ENCODE data around the gene TRIM44.

The TRIM44 gene

GRCh38 chr11:35671396-35672127 is 9.0 kb downstream of the TRIM44 start:
- no peak for DNase-seq (ENCODE audit: low read depth in 2 of 2)

DNA sequence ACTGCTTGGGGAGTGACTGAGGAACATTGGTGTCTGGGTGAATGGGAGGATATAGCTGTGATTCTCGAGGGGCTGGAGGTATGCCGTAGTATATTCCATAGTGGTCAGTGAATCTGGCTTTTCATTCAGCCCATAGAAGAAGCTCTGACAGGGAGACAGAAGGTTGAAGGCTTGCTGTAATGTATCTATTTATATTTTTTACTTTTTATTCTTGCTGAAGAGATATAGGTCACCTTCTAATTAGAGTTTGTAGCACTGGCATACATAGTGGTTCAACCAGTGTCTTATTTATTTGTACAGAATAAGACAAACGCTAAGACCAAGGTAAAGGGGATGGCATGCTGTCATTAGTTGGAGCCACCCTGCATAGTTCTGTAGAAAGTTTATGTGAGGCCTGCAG is 10.0 kb downstream of the TRIM44 start:
- no peak for DNase-seq (ENCODE audit: low read depth in 2 of 2)

DNA sequence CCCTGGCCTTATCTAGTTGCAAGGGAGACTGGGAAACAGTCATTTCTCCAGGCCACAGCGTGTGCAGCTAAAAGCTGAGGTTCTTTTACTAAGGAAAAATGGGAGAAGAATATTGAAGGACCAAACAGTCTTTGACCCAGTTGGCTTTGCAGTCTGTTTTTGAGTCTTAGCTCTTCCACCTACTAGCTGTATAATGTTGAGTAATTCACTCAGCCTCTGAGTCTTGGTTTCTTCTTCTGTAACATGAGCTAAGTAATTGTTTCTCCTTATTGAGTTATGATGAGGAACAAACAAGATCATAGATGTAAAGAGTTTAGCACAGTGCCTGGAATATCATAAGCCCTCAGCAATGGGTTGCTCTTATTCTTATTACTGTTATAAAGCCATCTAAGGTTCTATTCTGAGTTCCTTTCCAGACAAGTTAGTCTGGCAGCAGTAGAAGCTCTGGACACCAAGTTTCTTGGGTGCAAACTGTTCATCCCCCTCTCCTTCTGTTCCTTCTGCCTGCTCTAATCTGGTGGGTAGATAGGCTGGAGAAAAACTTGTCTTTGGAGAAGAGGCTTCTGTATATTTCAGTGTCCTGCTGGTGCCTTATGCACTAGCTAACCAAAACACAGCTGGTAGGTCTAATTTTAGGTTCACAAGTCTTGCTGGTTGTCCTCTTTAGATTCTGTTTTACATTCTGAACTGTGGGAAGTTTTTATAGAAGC is 13.5 kb downstream of the TRIM44 start:
- DNase-seq (ENCODE audit: low read depth in 2 of 2): no peak

- no peak for DNase-seq (ENCODE audit: low read depth in 2 of 2)
These were observed 14.0 kb downstream of the TRIM44 start for GRCh38 chr11:35676611-35676965.

- DNase-seq (ENCODE audit: low read depth in 2 of 2): no peak
These were observed 15.3 kb downstream of the TRIM44 start for GRCh38 chr11:35677904-35678303.

DNA sequence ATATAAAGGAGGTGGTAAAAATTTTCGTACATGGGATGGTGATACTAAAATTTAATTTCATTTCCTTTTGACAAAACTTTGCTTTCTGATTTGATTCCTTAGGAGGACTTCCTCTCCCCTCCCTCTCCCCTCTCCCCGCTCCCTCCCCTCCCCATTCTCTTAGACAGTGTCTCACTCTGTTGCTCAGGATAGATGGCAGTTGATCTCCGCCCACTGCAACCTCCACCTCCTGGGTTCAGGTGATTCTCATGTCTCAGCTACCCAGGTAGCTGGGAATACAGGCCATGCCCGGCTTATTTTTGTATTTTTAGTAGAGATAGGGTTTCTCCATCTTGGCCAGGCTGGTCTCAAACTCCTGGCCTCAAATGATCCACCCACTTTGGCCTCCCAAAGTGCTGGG is 15.9 kb downstream of the TRIM44 start:
- DNase-seq (ENCODE audit: low read depth in 2 of 2): no peak

DNA sequence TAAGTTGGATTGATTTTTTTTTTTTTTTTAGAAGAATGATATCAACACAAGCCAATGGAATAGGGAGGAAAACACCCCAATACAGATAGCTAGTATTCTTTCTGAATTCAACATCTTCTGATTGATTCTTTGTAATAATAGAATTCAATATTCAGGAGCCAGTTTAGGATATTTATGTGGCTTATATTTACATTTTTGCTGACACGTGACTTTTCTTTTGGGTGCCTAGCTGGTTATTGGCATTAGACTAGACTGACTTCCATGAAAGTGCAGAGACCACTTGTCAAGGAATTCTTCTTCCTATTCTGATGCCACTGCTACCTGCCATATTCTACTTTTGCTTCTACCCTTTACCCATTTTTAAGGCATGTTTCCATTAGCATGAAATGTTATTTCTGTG is 16.4 kb downstream of the TRIM44 start:
- no peak for DNase-seq (ENCODE audit: low read depth in 2 of 2)

GRCh38 chr11:35680506-35680905 is 17.9 kb downstream of the TRIM44 start:
- DNase-seq (ENCODE audit: low read depth in 2 of 2): no peak

DNA sequence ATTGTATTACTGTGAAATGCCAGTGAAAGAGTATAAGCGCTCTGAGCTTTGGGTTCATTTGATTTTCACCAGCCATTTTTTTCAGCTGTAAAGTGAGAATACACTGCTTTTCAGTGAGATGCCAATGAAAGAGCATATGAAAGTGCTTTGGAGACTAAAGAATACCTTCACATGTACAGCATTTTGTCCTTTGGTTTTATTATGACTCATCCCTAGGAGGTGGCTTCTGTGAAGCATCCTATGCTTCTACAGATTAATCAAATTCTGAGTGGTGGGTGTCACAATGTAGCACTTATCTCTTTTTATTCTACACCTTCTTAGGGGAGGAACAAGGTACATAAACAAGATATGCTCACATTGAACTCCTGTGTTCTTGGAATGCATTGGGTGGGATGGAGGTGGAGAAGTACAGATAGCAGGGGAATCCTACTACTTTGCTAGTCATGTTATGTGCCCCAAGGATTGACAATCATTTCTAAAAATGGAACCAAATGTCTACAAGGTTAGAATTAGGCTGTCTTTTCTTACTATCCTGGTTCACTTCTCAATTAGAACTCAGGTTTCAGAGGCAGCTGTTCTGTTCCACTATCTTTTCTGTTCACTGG is 18.7 kb downstream of the TRIM44 start:
- DNase-seq (ENCODE audit: low read depth in 2 of 2): no peak

DNA sequence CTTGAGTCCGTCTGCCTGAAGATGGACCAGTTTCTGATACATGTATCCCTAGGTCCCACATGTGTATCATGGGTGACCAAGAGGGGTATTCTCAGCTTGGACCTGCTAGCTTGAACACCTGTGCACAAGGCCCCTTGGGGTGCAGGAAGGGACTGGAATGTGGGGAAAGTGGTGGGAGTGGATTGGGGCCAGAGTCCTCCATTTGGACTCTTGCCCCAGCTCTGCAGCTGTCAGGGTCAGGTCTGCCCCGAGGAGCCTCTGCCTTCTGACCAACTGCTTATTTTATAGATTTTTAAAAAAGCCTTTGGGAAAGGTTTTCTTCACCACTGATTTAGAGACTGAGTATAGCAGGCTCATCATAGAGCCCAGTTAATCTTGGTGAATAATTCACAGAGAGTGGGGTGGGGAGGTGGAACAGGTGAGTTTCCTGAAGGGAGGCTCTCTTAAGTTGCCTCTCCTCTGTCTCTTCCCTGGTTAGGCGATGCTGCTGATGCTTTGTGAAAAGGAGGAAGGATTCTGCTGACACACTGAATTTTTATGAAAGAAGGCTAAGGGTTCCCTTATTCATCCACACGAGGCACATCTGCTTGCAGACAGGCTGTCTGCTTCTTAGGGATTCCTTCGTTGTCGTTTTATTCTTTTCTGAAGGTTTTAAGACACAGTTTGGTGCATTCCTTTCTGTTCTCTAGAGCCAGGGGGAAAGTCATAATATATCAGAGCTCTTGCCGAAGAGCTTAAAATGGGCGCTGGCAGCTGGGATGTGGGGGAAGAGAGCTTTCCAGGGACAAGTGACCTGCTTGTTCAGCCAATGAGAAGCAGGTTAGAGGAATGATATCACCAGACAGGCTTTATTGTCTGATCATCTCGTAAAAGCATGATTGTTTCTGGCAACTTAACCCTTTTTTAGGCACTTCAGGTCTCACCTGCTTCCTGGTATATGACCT is 19.9 kb downstream of the TRIM44 start:
- DNase-seq (ENCODE audit: low read depth in 2 of 2): no peak

DNA sequence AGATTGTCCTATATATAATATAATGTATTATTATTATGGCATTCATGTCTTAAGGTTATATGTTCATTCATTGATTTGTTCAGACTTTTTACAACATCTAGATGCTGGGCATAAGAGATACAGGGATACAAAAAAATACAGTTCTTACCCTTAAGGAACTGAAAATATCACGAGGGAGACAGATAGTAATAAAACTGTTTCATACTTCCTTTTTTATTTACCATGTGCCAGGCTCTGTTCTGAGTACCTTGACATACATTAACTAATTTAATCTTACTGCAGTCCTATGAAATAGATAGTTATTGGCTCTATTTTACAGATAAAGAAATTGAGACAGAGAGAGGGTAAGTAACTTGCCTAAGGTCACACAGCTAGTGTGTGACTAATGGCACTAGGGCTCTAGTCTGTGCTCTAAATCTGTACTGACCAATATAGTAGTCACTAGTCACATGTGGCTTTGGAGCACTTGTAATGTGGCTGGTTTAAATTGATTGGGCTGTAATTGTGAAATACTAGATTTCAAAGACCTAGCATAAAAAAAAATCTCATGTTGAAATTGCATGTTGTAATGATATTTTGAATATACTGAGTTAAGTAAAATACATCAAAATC is 21.3 kb downstream of the TRIM44 start:
- DNase-seq (ENCODE audit: low read depth in 2 of 2): no peak

GRCh38 chr11:35688023-35688422 is 25.4 kb downstream of the TRIM44 start:
- DNase-seq (ENCODE audit: low read depth in 2 of 2): no peak

DNA sequence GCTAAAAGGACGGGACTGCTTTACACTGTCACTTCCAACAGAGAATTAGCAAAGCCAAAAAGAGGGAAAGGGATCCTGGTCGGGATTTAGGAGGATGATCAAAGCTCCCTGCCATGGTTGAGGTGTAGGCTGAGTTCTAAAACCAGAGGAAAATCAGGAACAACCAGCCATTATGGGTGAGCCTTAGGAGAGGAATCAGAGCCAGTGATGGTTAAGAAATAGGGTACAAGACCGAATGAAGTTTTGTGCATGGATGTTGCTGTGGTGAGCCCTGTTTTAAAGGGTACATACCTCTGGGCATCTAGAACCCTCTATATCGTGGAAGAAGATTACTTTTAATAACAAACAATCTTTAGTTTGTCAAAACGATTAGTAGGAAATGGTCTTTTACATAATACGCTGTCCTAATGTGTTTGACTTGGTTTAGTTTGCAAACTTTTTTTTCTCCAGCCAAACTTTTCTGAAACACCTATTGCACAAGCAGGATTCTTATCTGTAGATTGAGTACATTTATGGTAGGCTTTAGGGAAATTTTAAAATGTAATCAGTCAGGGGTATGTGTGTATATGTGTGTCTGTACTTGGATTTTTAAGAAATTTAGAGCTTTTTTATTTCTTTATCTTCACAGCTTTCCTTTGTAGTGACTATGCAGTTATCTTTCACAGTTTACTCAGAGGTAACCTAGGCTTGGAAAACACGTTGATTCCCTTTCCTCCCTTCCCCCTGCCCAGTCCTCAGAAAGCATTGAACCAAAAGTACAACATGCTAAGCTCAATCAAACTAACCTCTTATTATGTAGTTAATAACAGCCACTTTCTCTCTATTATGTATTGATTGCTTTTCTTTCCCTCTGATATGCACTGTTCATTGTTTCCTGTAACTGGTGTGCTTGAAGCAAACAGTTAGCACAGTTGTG is 26.8 kb downstream of the TRIM44 start:
- no peak for DNase-seq (ENCODE audit: low read depth in 2 of 2)

GRCh38 chr11:35702126-35702525 is 39.6 kb downstream of the TRIM44 start:
- DNase-seq (ENCODE audit: low read depth in 2 of 2): no peak

DNA sequence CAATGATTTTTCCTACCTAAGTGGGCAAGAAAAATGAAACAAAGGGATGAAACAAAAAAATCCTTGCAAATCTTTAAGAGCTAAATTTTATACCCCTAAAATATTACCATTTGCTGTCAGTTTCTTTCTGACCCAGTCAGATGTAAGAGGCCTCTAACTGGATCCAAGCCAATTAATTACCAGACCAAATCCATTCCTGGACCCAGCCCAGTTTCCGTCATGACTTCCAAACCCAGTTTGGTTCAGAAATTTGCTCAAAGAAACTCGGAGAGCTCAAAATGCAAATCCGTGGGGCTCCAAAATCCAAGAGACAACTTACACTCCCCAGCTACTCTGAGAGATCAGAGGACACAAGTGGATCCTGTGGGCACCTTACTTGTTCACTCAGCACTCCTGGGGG is 46.8 kb downstream of the TRIM44 start:
- no peak for DNase-seq (ENCODE audit: low read depth in 2 of 2)

DNA sequence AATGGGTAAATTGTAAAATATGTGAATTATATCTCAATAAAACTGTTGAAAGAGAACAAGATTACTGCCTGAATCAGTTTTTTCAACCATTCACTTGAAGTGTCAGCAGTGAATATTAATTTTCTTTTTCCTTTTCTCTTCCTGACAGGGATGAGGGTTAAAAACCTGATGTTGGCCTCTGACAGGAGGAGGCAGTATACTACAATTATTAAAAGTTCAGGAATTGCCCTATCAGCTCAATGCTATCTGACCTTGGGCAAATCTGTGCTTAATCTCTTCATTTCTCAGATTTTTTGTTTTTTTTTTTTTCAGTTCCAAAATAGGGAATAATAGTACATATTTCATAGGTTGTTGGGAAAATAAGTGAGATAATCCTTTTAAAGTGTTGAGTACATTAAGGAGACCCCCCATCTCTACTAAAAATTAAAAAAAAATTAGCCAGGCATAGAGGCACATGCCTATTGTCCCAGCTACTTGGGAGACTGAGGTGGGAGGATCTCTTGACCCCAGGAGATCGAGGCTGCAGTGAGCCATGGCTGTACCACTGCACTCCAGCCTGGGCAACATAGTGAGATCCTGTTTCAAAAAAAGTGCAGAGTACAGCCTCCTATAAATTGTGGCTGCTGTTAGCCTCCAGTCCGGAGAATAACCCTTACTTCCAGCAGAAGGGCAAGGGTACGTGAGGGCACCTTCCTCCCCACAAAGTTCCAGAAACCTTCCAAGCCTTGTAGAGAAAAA is 48.8 kb downstream of the TRIM44 start:
- no peak for DNase-seq (ENCODE audit: low read depth in 2 of 2)

DNA sequence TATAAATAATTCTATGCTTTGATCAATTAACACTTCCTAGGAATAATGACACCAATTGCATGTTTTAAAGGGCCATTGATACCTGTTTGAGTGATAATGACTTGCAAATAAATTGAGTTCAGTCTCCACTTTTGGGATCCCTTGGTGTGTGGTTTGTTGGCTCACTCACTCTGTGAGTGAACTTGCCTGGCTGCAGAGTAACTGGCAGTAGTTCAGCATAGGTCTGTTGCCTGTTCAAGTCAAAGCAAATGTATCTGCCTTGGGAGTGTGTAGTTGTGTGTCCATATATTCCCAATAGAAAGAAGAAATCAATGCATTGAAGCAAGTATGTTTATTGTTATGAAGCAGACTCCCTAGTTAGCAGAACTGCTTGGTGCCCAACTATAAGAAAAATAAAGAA is 49.3 kb downstream of the TRIM44 start:
- DNase-seq (ENCODE audit: low read depth in 2 of 2): no peak

- no peak for DNase-seq (ENCODE audit: low read depth in 2 of 2)
These were observed 50.0 kb downstream of the TRIM44 start for GRCh38 chr11:35712533-35712932.

- DNase-seq (ENCODE audit: low read depth in 2 of 2): peak in 1 of 2 experiments; percentile 1
These were observed 52.5 kb downstream of the TRIM44 start for GRCh38 chr11:35714882-35715627.

Measured in fibroblast of skin of left quadriceps (primary cell).